Nephron (organoid): ENCODE measurements around the gene GLO1.

ENCODE experiments used
- H3K27ac Mint-ChIP-seq, 3 experiments: 2 replicates each; pipeline ENCODE4 v1.8.0; 2020; ENCODE audit warnings: mixed read lengths in 3 of 3, mild to moderate bottlenecking in 2 of 3, moderate library complexity in 1 of 3
- H3K27me3 Mint-ChIP-seq: 2 replicates; pipeline ENCODE4 v1.8.0; 2021; ENCODE audit warnings: low read depth, mild to moderate bottlenecking, moderate library complexity, mixed read lengths
- H3K36me3 Mint-ChIP-seq: 2 replicates; pipeline ENCODE4 v1.8.0; 2020; ENCODE audit warnings: low read depth, mixed read lengths
- H3K4me1 Mint-ChIP-seq: 2 replicates; pipeline ENCODE4 v1.8.0; 2020; ENCODE audit warnings: mixed read lengths
- H3K4me3 Mint-ChIP-seq, 3 experiments: 2 replicates each; pipeline ENCODE4 v1.8.0; 2020; ENCODE audit warnings: mild to moderate bottlenecking in 3 of 3, mixed read lengths in 3 of 3, moderate library complexity in 2 of 3
- H3K9me3 Mint-ChIP-seq: 2 replicates; pipeline ENCODE4 v1.8.0; 2020; ENCODE audit warnings: mixed read lengths
- CTCF ChIP-seq, 3 experiments: fragments of 200-600 bp; sonication (generic); IDR thresholded peaks; one replicate each; pipeline ENCODE4 v1.5.0; 2021; ENCODE audit warnings: antibody characterized with exemption in 3 of 3; ENCODE audit not compliant: unreplicated experiment in 3 of 3

Gene GLO1

GRCh38 chr6:38695227-38695900, 7.6 kb downstream of the GLO1 start:
- H3K4me3 Mint-ChIP-seq: no peak overlapping the region
- H3K27ac Mint-ChIP-seq: no peak overlapping the region
- no peaks in the 10 kb centered on the region for H3K4me1 Mint-ChIP-seq
- H3K36me3 Mint-ChIP-seq: peaks cover 74% of the 10 kb centered on the region
- no peaks in the 10 kb centered on the region for H3K27me3 Mint-ChIP-seq
- no peak for TF ChIP-seq CTCF (IDR thresholded peaks at IDR 0.05; ENCODE audit: unreplicated experiment in 3 of 3)
- peaks cover 26% of the 10 kb centered on the region for H3K9me3 Mint-ChIP-seq

GRCh38 chr6:38688579-38689087, 14.3 kb downstream of the GLO1 start:
- H3K27ac Mint-ChIP-seq: no peak overlapping the region
- H3K4me1 Mint-ChIP-seq: no peaks in the 10 kb centered on the region
- H3K4me3 Mint-ChIP-seq: no peak overlapping the region
- H3K9me3 Mint-ChIP-seq: no peaks in the 10 kb centered on the region
- peaks cover 33% of the 10 kb centered on the region for H3K36me3 Mint-ChIP-seq
- no peak for TF ChIP-seq CTCF (IDR thresholded peaks at IDR 0.05; ENCODE audit: unreplicated experiment in 3 of 3)
- no peaks in the 10 kb centered on the region for H3K27me3 Mint-ChIP-seq

- no peak overlapping the region for H3K4me3 Mint-ChIP-seq
- H3K27me3 Mint-ChIP-seq: no peaks in the 10 kb centered on the region
- no peak overlapping the region for H3K27ac Mint-ChIP-seq
- H3K9me3 Mint-ChIP-seq: no peaks in the 10 kb centered on the region
- peaks cover 31% of the 10 kb centered on the region for H3K36me3 Mint-ChIP-seq
- no peaks in the 10 kb centered on the region for H3K4me1 Mint-ChIP-seq
- no peak for TF ChIP-seq CTCF (IDR thresholded peaks at IDR 0.05; ENCODE audit: unreplicated experiment in 3 of 3)
Measured at GRCh38 chr6:38687549-38687948, 15.4 kb downstream of the GLO1 start.

- H3K27ac Mint-ChIP-seq: peak overlapping the region in 1 of 3 experiments; percentile 20
- TF ChIP-seq CTCF (IDR thresholded peaks at IDR 0.05; ENCODE audit: unreplicated experiment in 3 of 3): no peak
Measured at GRCh38 chr6:38687043-38687353, 15.9 kb downstream of the GLO1 start.

GRCh38 chr6:38686270-38687042, 16.5 kb downstream of the GLO1 start:
- H3K4me3 Mint-ChIP-seq: no peak overlapping the region
- TF ChIP-seq CTCF (IDR thresholded peaks at IDR 0.05; ENCODE audit: unreplicated experiment in 3 of 3): no peak
- no peaks in the 10 kb centered on the region for H3K4me1 Mint-ChIP-seq
- H3K27me3 Mint-ChIP-seq: no peaks in the 10 kb centered on the region
- peak overlapping the region in 1 of 3 experiments; percentile 34 for H3K27ac Mint-ChIP-seq
- peaks cover 42% of the 10 kb centered on the region for H3K36me3 Mint-ChIP-seq
- H3K9me3 Mint-ChIP-seq: no peaks in the 10 kb centered on the region

More at GRCh38 chr6:38687043-38687353, 15.9 kb downstream of the GLO1 start:
- H3K27me3 Mint-ChIP-seq: no peaks in the 10 kb centered on the region
- H3K36me3 Mint-ChIP-seq: peaks cover 36% of the 10 kb centered on the region
- H3K4me3 Mint-ChIP-seq: no peak overlapping the region
- no peaks in the 10 kb centered on the region for H3K4me1 Mint-ChIP-seq
- no peaks in the 10 kb centered on the region for H3K9me3 Mint-ChIP-seq
